Stomach smooth muscle (tissue), 2 donors: ENCODE data around the gene DHX40.

ENCODE experiments used
- H3K27ac ChIP-seq: one replicate; pipeline ENCODE4 v1.7.0; 2013; ENCODE audit warnings: mild to moderate bottlenecking, low read length, inconsistent platforms
- H3K27me3 ChIP-seq, 2 donors: one replicate each; pipeline ENCODE4 v1.7.0; 2013; ENCODE audit warnings: low read length in 2 of 2; ENCODE audit not compliant: insufficient read depth in 2 of 2, control insufficient read depth in 1 of 2
- H3K36me3 ChIP-seq, 2 donors: one replicate each; pipeline ENCODE4 v1.7.0; 2013; ENCODE audit warnings: low read length in 2 of 2; ENCODE audit not compliant: control insufficient read depth in 2 of 2, insufficient read depth in 2 of 2
- H3K4me1 ChIP-seq: one replicate; pipeline ENCODE4 v1.7.0; 2013; ENCODE audit warnings: low read length; ENCODE audit not compliant: control insufficient read depth, insufficient read depth
- H3K4me3 ChIP-seq, 2 donors: one replicate each; pipeline ENCODE4 v1.7.0; 2013; ENCODE audit warnings: low read length in 2 of 2
- H3K9ac ChIP-seq, 2 donors: one replicate each; pipeline ENCODE4 v1.7.0; 2013; ENCODE audit warnings: low read length in 2 of 2, mild to moderate bottlenecking in 1 of 2
- H3K9me3 ChIP-seq, 2 donors: one replicate each; pipeline ENCODE4 v1.7.0; 2013; ENCODE audit warnings: low read length in 2 of 2; ENCODE audit not compliant: control insufficient read depth in 2 of 2
- donor health status: healthy.
- donor health status: Pancreatic carcinoma.

DHX40 gene

DNA sequence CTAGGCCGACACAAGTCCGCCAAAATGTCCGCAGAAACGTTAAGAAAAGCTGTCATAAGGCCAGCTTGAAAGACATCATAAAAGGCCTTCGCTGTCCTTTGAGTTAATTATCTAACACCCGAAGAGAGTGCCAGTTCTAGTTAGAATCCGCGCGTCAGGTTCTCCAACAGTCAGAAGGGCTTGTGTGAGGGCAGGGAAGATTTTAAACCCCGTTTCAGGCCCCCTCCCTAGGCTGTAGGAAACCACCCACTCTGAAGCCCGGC is 53.6 kb downstream of the DHX40 start:
- peak overlapping the region; percentile 98 for H3K27ac ChIP-seq
- no peaks in the 10 kb centered on the region for H3K27me3 ChIP-seq
- H3K9ac ChIP-seq = peak overlapping the region; percentile 99 to 100
- H3K36me3 ChIP-seq = no peaks in the 10 kb centered on the region
- H3K4me1 ChIP-seq = peaks cover 4% of the 10 kb centered on the region
- H3K4me3 ChIP-seq = peak overlapping the region; percentile 92 to 96
- no peaks in the 10 kb centered on the region for H3K9me3 ChIP-seq

DNA sequence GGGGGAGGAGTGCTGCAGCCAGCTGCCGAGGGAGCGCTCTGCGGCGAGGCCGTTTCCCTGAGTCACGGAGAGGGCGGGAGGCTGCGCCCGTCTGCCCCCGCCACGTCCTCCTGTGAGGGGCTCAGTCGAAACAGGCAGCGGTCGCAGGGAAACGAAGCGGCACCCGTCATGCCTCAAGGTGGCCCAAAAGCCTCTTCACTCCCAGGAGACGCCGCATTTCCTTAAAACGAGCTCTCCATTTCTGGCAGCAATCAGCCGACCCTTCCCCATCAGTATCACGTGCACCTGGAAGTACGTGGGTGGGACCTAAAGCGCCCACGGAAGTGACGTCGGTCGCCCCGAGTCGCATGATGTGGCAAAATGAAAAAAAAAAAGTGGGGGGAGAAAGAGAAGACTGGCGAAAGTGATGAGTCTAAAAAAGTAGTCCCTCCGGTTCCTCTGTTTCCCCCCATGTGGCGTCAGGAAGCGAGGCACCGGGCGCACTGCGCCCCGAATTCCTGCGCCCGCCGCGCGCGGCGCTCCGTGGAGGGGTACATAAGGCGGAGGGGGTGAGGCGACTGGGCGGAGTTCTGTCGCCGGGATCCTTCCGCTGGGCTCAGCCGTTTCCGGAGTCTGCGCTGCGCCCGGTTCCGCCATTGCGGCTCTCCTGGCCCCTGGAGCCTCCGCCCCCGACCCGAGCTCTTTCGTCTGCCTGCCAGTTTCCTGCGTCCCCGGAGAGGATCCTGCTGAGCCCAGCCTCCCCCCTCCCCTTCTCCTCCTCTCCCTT is 54.1 kb downstream of the DHX40 start, which contains the start of gene CLTC:
CLTC (plus strand) TSS at position 598 of the 766 bp plus-strand sequence. CDS start 237 bp downstream, outside the sequence.
- Histone ChIP-seq H3K9ac (peak within 1 kb of the TSS; percentile 99 to 100), H3K9me3 (no peaks in the 10 kb centered on the region), H3K4me1 (peaks cover 4% of the 10 kb centered on the region), H3K27me3 (no peaks in the 10 kb centered on the region), H3K4me3 (peak within 1 kb of the TSS; percentile 92 to 96), H3K27ac (peak within 1 kb of the TSS; percentile 98), H3K36me3 (no peaks in the 10 kb centered on the region)

DNA sequence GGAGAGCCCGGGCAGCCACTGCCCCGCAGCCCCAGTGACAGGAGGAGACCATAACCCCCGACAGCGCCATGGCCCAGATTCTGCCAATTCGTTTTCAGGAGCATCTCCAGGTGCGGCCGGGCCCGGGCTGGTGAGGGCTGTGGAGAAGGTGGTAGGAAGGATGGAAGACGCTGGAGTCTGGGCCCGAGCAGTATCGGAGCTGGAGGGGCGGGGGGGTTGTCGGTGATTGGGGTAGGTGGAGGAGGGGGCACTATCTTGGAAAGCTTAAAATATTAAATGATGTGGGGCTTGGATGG is 54.6 kb downstream of the DHX40 start:
- Histone ChIP-seq H3K9me3 (no peaks in the 10 kb centered on the region), H3K27me3 (no peaks in the 10 kb centered on the region), H3K4me3 (peak overlapping the region; percentile 92 to 96), H3K27ac (peak overlapping the region; percentile 98), H3K36me3 (no peaks in the 10 kb centered on the region), H3K9ac (peak overlapping the region; percentile 99 to 100), H3K4me1 (peaks cover 4% of the 10 kb centered on the region)

DNA sequence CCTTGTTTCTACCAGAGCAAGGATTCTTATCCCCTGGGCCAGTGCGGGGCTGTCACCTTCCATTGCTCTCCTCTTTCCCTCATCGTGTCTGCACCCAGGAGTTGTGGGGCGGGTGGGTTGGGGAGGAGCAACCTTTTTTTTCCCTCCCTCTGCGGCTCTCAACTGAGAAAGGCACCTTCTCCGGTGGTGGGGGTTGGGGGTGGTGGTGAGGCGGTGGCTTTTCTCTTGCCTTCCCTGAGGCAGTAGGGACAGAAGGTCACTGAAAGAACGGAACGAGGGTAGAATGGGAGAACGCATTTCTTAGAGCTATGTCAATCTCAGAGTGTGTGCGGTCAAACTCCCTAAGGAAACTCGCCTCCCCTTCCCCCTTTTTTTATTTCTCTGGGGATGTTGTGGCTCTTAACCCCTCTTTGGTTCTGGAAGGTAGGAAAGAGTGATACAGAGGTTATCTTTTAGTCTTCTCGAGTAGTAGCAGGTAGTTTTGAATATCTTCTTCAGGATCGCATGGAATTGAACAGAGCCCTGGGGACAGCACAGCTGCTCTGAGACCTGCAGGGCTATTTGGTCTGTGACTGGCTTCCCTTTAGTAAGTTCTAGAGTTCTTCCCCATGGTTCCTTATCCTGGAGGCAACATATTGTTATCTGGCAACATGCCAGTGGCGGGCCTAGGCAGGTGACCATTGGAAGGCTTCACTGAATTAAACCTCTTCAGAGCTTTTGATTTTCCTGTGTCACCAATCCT is 55.3 kb downstream of the DHX40 start:
- peak overlapping the region; percentile 99 to 100 for H3K9ac ChIP-seq
- H3K36me3 ChIP-seq = no peaks in the 10 kb centered on the region
- H3K9me3 ChIP-seq = no peaks in the 10 kb centered on the region
- H3K4me1 ChIP-seq = peaks cover 4% of the 10 kb centered on the region
- peak overlapping the region; percentile 92 to 96 for H3K4me3 ChIP-seq
- H3K27ac ChIP-seq = peak overlapping the region; percentile 98
- no peaks in the 10 kb centered on the region for H3K27me3 ChIP-seq

DNA sequence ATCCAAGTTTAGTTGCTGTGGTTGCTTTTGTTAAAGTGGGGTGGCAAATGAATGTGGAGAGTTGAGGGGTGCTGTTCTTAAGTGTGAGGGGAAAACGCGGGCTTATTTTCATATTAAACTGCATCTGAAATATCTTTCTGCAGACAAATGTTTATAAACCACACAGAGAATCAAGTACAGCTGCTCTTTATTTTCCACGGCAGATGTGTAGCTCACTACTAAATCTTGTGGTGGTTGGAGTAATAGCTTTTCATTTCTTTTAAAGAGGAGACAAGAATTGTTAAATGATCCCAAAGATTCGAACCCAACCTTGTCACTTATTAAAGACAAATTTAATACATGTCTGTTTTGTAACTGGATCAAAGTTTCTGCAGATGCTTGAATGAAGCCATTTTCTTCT is 56.4 kb downstream of the DHX40 start:
- Histone ChIP-seq H3K27me3 (no peaks in the 10 kb centered on the region), H3K4me3 (peak overlapping the region in 1 of 2 donors; percentile 92), H3K36me3 (no peaks in the 10 kb centered on the region), H3K27ac (no peak overlapping the region), H3K9ac (peak overlapping the region in 1 of 2 donors; percentile 59), H3K9me3 (no peaks in the 10 kb centered on the region), H3K4me1 (peaks cover 4% of the 10 kb centered on the region)

DNA sequence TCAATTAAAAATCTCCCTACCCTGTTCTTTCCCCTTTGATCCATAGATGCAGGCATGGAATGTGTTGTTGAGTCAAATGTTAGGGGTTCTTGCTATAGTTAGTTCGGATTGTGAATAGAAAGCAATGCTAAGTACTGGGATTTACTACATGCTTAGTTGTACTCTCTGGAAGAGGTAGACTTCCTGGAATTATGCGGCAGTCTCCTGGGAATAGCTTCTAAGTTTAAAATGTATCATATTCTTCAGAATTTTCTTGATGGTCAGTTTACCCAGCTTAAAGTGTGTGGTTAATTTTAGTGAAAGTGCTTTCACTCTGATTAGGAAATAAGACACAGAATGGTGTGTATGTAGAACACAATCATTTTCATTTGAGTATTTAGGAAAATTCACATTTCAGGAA is 57.7 kb downstream of the DHX40 start:
- Histone ChIP-seq H3K27me3 (no peaks in the 10 kb centered on the region), H3K9ac (no peak overlapping the region), H3K9me3 (no peaks in the 10 kb centered on the region), H3K36me3 (no peaks in the 10 kb centered on the region), H3K27ac (no peak overlapping the region), H3K4me1 (peaks cover 4% of the 10 kb centered on the region), H3K4me3 (peak overlapping the region in 1 of 2 donors; percentile 24)

DNA sequence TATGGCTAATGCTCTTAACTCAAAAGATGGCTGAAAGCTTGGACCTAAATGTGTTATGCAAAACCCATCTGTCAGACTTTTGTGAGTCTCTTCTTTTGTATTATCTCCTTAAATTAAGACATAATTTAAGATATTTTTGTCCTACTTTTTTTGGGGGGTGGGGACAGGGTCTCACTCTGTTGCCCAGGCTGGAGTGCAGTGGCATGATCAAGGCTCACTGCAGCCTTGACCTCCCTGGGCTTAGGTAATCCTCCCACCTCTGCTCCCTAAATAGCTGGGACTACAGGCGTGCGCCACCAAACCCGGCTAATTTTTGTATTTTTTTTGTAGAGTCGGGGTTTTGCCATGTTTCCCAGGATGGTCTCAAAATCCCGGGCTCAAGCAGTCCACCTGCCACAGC is 61.3 kb downstream of the DHX40 start:
- no peak overlapping the region for H3K9ac ChIP-seq
- no peaks in the 10 kb centered on the region for H3K36me3 ChIP-seq
- H3K27ac ChIP-seq = no peak overlapping the region
- H3K9me3 ChIP-seq = no peaks in the 10 kb centered on the region
- H3K4me1 ChIP-seq = peaks cover 4% of the 10 kb centered on the region
- no peak overlapping the region for H3K4me3 ChIP-seq
- H3K27me3 ChIP-seq = no peaks in the 10 kb centered on the region

DNA sequence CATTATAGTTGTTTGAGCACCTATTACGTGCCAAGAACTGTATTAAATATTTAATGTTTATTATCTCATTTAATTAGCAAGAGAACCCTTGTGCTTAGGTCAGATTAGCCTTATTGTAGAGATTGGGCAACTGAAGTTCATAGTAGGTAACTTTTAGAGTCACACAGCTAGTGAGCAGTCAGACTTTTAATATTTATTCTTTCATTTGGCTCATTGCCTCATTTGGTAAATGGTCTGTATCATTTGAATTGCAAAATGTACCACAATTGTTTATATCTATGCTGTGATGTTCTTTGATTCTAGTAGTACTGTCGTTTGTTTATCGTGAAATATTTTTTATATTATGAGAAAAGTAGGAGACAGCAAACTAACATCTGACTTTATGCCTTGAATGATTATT is 61.9 kb downstream of the DHX40 start:
- Histone ChIP-seq H3K36me3 (no peaks in the 10 kb centered on the region), H3K9ac (no peak overlapping the region), H3K4me1 (peaks cover 4% of the 10 kb centered on the region), H3K27ac (no peak overlapping the region), H3K9me3 (no peaks in the 10 kb centered on the region), H3K4me3 (no peak overlapping the region), H3K27me3 (no peaks in the 10 kb centered on the region)

DNA sequence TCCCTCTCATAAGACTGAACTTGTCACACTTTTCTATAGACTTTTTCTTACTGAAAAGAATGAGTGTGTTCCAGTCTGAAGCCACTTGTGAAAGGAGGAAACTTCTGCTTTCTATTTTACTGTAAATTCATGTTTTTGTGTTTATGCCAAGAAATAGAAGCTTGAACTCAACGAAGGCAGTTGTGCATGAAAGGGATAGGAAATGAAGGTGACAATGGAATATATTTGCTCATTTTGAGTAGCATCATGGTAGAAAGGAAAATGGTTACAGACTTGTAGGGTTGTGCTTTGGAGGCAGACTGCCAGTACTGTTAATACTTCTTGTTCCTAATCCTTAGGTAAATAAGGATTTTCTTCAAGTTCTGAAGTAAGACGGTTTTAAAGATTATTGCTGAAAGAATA is 62.4 kb downstream of the DHX40 start:
- no peaks in the 10 kb centered on the region for H3K36me3 ChIP-seq
- no peak overlapping the region for H3K27ac ChIP-seq
- peaks cover 4% of the 10 kb centered on the region for H3K4me1 ChIP-seq
- no peaks in the 10 kb centered on the region for H3K27me3 ChIP-seq
- H3K9me3 ChIP-seq = no peaks in the 10 kb centered on the region
- H3K4me3 ChIP-seq = no peak overlapping the region
- no peak overlapping the region for H3K9ac ChIP-seq

DNA sequence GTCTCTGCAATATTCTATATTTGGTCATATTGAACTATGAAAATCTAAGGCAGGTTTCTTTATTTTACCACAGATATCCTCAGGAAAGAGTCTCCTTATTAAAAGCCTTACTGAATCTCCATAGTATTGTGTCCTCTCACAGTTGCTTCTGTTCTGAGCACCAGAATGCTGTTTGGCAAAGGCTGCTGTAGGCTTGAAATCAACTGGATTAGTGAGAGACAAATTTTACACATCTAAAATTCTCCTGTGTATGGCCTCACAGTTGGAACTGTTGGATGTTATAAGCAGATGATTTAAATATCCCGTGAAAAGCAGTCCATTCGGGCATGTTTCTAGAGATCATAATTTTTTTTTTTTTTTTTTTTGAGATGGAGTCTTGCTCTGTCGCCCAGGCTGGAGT is 63.8 kb downstream of the DHX40 start:
- H3K27ac ChIP-seq = no peak overlapping the region
- no peak overlapping the region for H3K9ac ChIP-seq
- peaks cover 8% of the 10 kb centered on the region for H3K4me1 ChIP-seq

DNA sequence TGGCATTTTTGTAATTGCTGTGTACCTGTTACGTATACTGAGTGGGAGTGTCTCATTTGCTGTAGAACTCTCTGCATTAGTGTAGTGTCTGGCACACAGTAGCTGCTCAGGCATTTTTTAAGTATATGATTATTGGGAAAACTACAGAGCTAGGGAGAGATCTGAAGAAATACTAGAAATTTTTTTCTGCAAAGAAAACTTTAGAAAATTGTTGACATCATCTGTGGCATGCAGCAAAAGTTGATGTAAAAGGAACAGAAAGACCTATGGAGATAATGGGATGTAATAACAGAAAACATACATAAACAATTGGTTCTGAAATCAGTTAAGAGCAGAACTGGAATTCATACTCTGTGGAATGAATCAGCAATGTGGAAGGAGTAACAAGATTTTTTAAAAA is 65.9 kb downstream of the DHX40 start:
- Histone ChIP-seq H3K9ac (no peak overlapping the region), H3K27me3 (no peaks in the 10 kb centered on the region), H3K4me1 (peaks cover 8% of the 10 kb centered on the region), H3K4me3 (no peak overlapping the region), H3K27ac (no peak overlapping the region), H3K9me3 (no peaks in the 10 kb centered on the region), H3K36me3 (no peaks in the 10 kb centered on the region)

More for the DNA sequence above, 63.8 kb downstream of the DHX40 start:
- Histone ChIP-seq H3K9me3 (no peaks in the 10 kb centered on the region), H3K4me3 (no peak overlapping the region), H3K27me3 (no peaks in the 10 kb centered on the region), H3K36me3 (no peaks in the 10 kb centered on the region)
